Spinal cord (tissue), 4 donors: ENCODE results near the gene FBLN1. TPM values are rescaled to one million over a fixed set of nuclear protein-coding genes. Genes with fewer than 3 reads are reported as not detected.

Source experiments
- polyA plus RNA-seq, 2 donors: library from polyadenylated mRNA; unstranded; fragments of 120-200 nt; gene quantifications; one replicate each; pipeline ENCODE4 v1.2.1, GENCODE V29; 2013; ENCODE audit not compliant: insufficient read length in 2 of 2
- small RNA-seq: library from RNA; depleted of rRNA; stranded (forward); fragments of <200 nt; gene quantifications from one replicate; pipeline ENCODE3, GENCODE V24; 2014; ENCODE audit warnings: low replicate concordance
- total RNA-seq, 2 donors: library from RNA; depleted of rRNA in 1 of 2; stranded (reverse); fragments of 120-200 nt in 1 of 2; fragments of >200 nt in 1 of 2; gene quantifications; one replicate each; pipeline versions ENCODE4 v1.2.3 to v1.2.4, GENCODE V29; 2013 to 2014

The FBLN1 gene
- total and polyA plus RNA-seq, 4 donors, result 69.4 to 260 (median 132) TPM

Small RNA genes lying within 50 kb of the gene (small RNA-seq; reads per million reads assigned to genes)
- gene RNU6-1161P, result not detected

Other genes starting within 250 kb of the FBLN1 start
- under 1 TPM in 1 of 2 donors, not detected in 1; 0.28 TPM for gene UPK3A, start 217.9 kb upstream of the FBLN1 start, total RNA-seq
- gene UPK3A, start 217.9 kb upstream of the FBLN1 start, polyA plus RNA-seq, result under 1 TPM in 1 of 2 donors, not detected in 1; 0.42 TPM
- gene FAM118A, start 192.9 kb upstream of the FBLN1 start, total RNA-seq, result 10 to 100 TPM; 23.6 to 47.3 TPM
- 10 to 100 TPM; 20.5 to 56.6 TPM for gene FAM118A, start 192.9 kb upstream of the FBLN1 start, polyA plus RNA-seq
- under 1 TPM in 1 of 2 donors, not detected in 1; 0.11 TPM for gene SMC1B, start 89.3 kb upstream of the FBLN1 start, total RNA-seq
- under 1 TPM; 0.08 to 0.14 TPM for gene SMC1B, start 89.3 kb upstream of the FBLN1 start, polyA plus RNA-seq
- gene RIBC2, start 89.2 kb upstream of the FBLN1 start, total RNA-seq, result 1 to 10 TPM; 2.3 to 9.3 TPM
- gene RIBC2, start 89.2 kb upstream of the FBLN1 start, polyA plus RNA-seq, result 1 to 10 TPM; 2.5 to 2.6 TPM
- gene ATXN10, start 169.0 kb downstream of the FBLN1 start, total RNA-seq, result 100 to 1,000 TPM; 163 to 292 TPM
- gene ATXN10, start 169.0 kb downstream of the FBLN1 start, polyA plus RNA-seq, result 100 to 1,000 TPM; 386 to 428 TPM